NCI-H2107 (cell line): ENCODE measurements around the gene ALDH7A1.
A peak's percentile ranks its signal among the peaks of the same experiment; 100 is the strongest.
"Not testable (repeated sequence)": the region's sequence is repeated elsewhere in the genome, so short reads cannot be mapped to it uniquely, and the experiment has no call there.

Experiments
- DNase-seq: peaks from one replicate; lab custom pipeline; 2025; lab: John Stamatoyannopoulos, UW

The ALDH7A1 gene

GRCh38 chr5:126535856-126536545 is 59.0 kb downstream of the ALDH7A1 start:
- DNase-seq = no peak

- no peak for DNase-seq
Measured at GRCh38 chr5:126534553-126534952, 60.5 kb downstream of the ALDH7A1 start.

GRCh38 chr5:126531543-126532120 is 63.4 kb downstream of the ALDH7A1 start:
- no peak for DNase-seq

- DNase-seq = no peak
Measured at GRCh38 chr5:126527892-126528291, 67.1 kb downstream of the ALDH7A1 start.

- DNase-seq = no peak
Measured at GRCh38 chr5:126527158-126527557, 67.9 kb downstream of the ALDH7A1 start.

- DNase-seq = no peak
Measured at GRCh38 chr5:126526493-126526892, 68.5 kb downstream of the ALDH7A1 start.

- DNase-seq = no peak
Measured at GRCh38 chr5:126525630-126526245, 69.3 kb downstream of the ALDH7A1 start.

GRCh38 chr5:126523818-126524510 is 71.1 kb downstream of the ALDH7A1 start:
- no peak for DNase-seq

- DNase-seq = no peak
Measured at GRCh38 chr5:126521130-126521529, 73.9 kb downstream of the ALDH7A1 start.

- DNase-seq = no peak
Measured at GRCh38 chr5:126520593-126520953, 74.4 kb downstream of the ALDH7A1 start.

- DNase-seq = no peak
Measured at GRCh38 chr5:126519637-126520592, 75.1 kb downstream of the ALDH7A1 start.

- DNase-seq = not testable (repeated sequence)
Measured at GRCh38 chr5:126519223-126519622, 75.8 kb downstream of the ALDH7A1 start.

GRCh38 chr5:126516852-126517251 is 78.2 kb downstream of the ALDH7A1 start:
- DNase-seq = no peak

- peak; percentile 1 for DNase-seq
Measured at GRCh38 chr5:126516133-126516532, 78.9 kb downstream of the ALDH7A1 start.

- no peak for DNase-seq
Measured at GRCh38 chr5:126515337-126515736, 79.7 kb downstream of the ALDH7A1 start.

GRCh38 chr5:126514558-126515141 is 80.4 kb downstream of the ALDH7A1 start:
- no peak for DNase-seq

- no peak for DNase-seq
Measured at GRCh38 chr5:126514131-126514557, 80.9 kb downstream of the ALDH7A1 start.

- DNase-seq = no peak
Measured at GRCh38 chr5:126513703-126514102, 81.3 kb downstream of the ALDH7A1 start.

- DNase-seq = no peak
Measured at GRCh38 chr5:126513302-126513701, 81.7 kb downstream of the ALDH7A1 start.

- no peak for DNase-seq
Measured at GRCh38 chr5:126512451-126512850, 82.6 kb downstream of the ALDH7A1 start.

- DNase-seq = no peak
Measured at GRCh38 chr5:126511961-126512360, 83.1 kb downstream of the ALDH7A1 start.
